Ovary (tissue), 3 donors: ENCODE results near the gene RETSAT.

ENCODE experiments used
- CTCF ChIP-seq, 3 donors: fragments of 450-650 bp in 2 of 3; fragments of 200-600 bp in 1 of 3; IDR thresholded peaks; one replicate each; pipeline versions ENCODE4 v1.5.1 to v1.8.0; 2016 to 2022; ENCODE audit warnings: antibody characterized with exemption in 3 of 3, mild to moderate bottlenecking in 1 of 3
- EP300 ChIP-seq: sonication (generic); formaldehyde crosslinking; IDR thresholded peaks from one replicate; pipeline ENCODE4 v1.6.1; 2017; ENCODE audit warnings: antibody characterized with exemption
- POLR2A ChIP-seq: fragments of 450-650 bp; IDR thresholded peaks from one replicate; pipeline ENCODE4 v1.6.1; 2017; ENCODE audit warnings: antibody characterized with exemption, mild to moderate bottlenecking, moderate library complexity
- donor health status: DM: no; HTN: no; CAD: no.

- TF ChIP-seq POLR2A (no peak), CTCF (IDR thresholded peaks at IDR 0.05) (no peak), EP300 (no peak)
These were observed 714 bp upstream of the RETSAT start for GRCh38 chr2:85355073-85355410.
